ENCODE results near the gene TTF1.

TTF1 gene

GRCh38 chr9:132364068-132364467 is 42.6 kb downstream of the TTF1 start:
- DNase-seq, result no peak

- DNase-seq, result no peak
Observed at GRCh38 chr9:132357764-132358163, 48.9 kb downstream of the TTF1 start.

GRCh38 chr9:132356324-132356924 is 50.2 kb downstream of the TTF1 start:
- no peak for DNase-seq

GRCh38 chr9:132354637-132355355 is 51.8 kb downstream of the TTF1 start, which contains the start of gene SETX:
SETX (minus strand) TSS chr9:132354986; CDS start chr9:132349428, 5,558 bp downstream.
- peak; percentile 82 for DNase-seq

- DNase-seq, result no peak
Observed at GRCh38 chr9:132351404-132352045, 55.1 kb downstream of the TTF1 start.

GRCh38 chr9:132350861-132351315 is 55.8 kb downstream of the TTF1 start:
- DNase-seq, result no peak

GRCh38 chr9:132348676-132349075 is 58.0 kb downstream of the TTF1 start:
- no peak for DNase-seq

GRCh38 chr9:132346177-132346576 is 60.5 kb downstream of the TTF1 start:
- no peak for DNase-seq

- DNase-seq, result no peak
Observed at GRCh38 chr9:132341177-132341840, 65.3 kb downstream of the TTF1 start.

GRCh38 chr9:132334364-132334763 is 72.3 kb downstream of the TTF1 start:
- DNase-seq, result no peak

GRCh38 chr9:132333556-132333955 is 73.1 kb downstream of the TTF1 start:
- DNase-seq, result no peak

GRCh38 chr9:132328580-132328979 is 78.1 kb downstream of the TTF1 start:
- DNase-seq, result no peak

GRCh38 chr9:132327537-132327936 is 79.1 kb downstream of the TTF1 start:
- no peak for DNase-seq

Measured in NCI-H446 treated with DMSO at 0.1 percent for 48 hours (cell line).